ENCODE results near the gene NAT8. TPM values are rescaled to one million over a fixed set of nuclear protein-coding genes. Genes with fewer than 3 reads are reported as not detected.
A peak's percentile ranks its signal among the peaks of the same experiment; 100 is the strongest.
"Not testable (repeated sequence)": the region's sequence is repeated elsewhere in the genome, so short reads cannot be mapped to it uniquely, and the experiment has no call there.

NAT8 gene
- total RNA-seq, 6 experiments from 2014 or later = not detected

GRCh38 chr2:73630662-73631266 is 11.5 kb downstream of the NAT8 start:
- DNase-seq = peak; percentile 7
- not testable (repeated sequence) for H3K4me3 Mint-ChIP-seq; H3K4me1 Mint-ChIP-seq (ENCODE audit: low read depth); H3K27ac Mint-ChIP-seq; H3K27me3 Mint-ChIP-seq (ENCODE audit: insufficient read depth); H3K36me3 Mint-ChIP-seq (ENCODE audit: low read depth); H3K9me3 Mint-ChIP-seq
- peak; percentile 79 for TF ChIP-seq CTCF (IDR thresholded peaks at IDR 0.05)

GRCh38 chr2:73628493-73628892 is 13.7 kb downstream of the NAT8 start:
- not testable (repeated sequence) for H3K4me1 Mint-ChIP-seq (ENCODE audit: low read depth); H3K4me3 Mint-ChIP-seq; H3K9me3 Mint-ChIP-seq; H3K27me3 Mint-ChIP-seq (ENCODE audit: insufficient read depth); DNase-seq; H3K36me3 Mint-ChIP-seq (ENCODE audit: low read depth); H3K27ac Mint-ChIP-seq

GRCh38 chr2:73626237-73626636 is 16.0 kb downstream of the NAT8 start:
- H3K27ac Mint-ChIP-seq; H3K4me3 Mint-ChIP-seq; H3K9me3 Mint-ChIP-seq; H3K4me1 Mint-ChIP-seq (ENCODE audit: low read depth); DNase-seq; H3K36me3 Mint-ChIP-seq (ENCODE audit: low read depth): not testable (repeated sequence)
- H3K27me3 Mint-ChIP-seq (ENCODE audit: insufficient read depth) = peaks cover 10% of the 10 kb centered on the region; the same call in 1 of the 2 replicates

GRCh38 chr2:73624625-73625024 is 17.6 kb downstream of the NAT8 start:
- TF ChIP-seq CTCF (IDR thresholded peaks at IDR 0.05) = peak; percentile 40
- H3K9me3 Mint-ChIP-seq; H3K36me3 Mint-ChIP-seq (ENCODE audit: low read depth); H3K27ac Mint-ChIP-seq; DNase-seq; H3K4me3 Mint-ChIP-seq; H3K4me1 Mint-ChIP-seq (ENCODE audit: low read depth): not testable (repeated sequence)
- peaks cover 10% of the 10 kb centered on the region; the same call in 1 of the 2 replicates for H3K27me3 Mint-ChIP-seq (ENCODE audit: insufficient read depth)

GRCh38 chr2:73624036-73624435 is 18.2 kb downstream of the NAT8 start:
- H3K27ac Mint-ChIP-seq; H3K4me3 Mint-ChIP-seq; H3K9me3 Mint-ChIP-seq; H3K4me1 Mint-ChIP-seq (ENCODE audit: low read depth); H3K36me3 Mint-ChIP-seq (ENCODE audit: low read depth); DNase-seq: not testable (repeated sequence)
- H3K27me3 Mint-ChIP-seq (ENCODE audit: insufficient read depth) = peaks cover 10% of the 10 kb centered on the region; the same call in 1 of the 2 replicates

- not testable (repeated sequence) for H3K36me3 Mint-ChIP-seq (ENCODE audit: low read depth); H3K4me1 Mint-ChIP-seq (ENCODE audit: low read depth); H3K9me3 Mint-ChIP-seq; DNase-seq; H3K4me3 Mint-ChIP-seq; H3K27ac Mint-ChIP-seq
- H3K27me3 Mint-ChIP-seq (ENCODE audit: insufficient read depth) = peaks cover 10% of the 10 kb centered on the region
- TF ChIP-seq CTCF (IDR thresholded peaks at IDR 0.05) = peak; percentile 58
These were observed 22.3 kb downstream of the NAT8 start for GRCh38 chr2:73619925-73620324.

- peaks cover 6% of the 10 kb centered on the region for H3K4me1 Mint-ChIP-seq (ENCODE audit: low read depth)
- peaks cover 3% of the 10 kb centered on the region for H3K27me3 Mint-ChIP-seq (ENCODE audit: insufficient read depth)
- H3K4me3 Mint-ChIP-seq = no peak overlapping the region
- H3K36me3 Mint-ChIP-seq (ENCODE audit: low read depth) = no peaks in the 10 kb centered on the region
- no peaks in the 10 kb centered on the region for H3K9me3 Mint-ChIP-seq
- no peak overlapping the region for H3K27ac Mint-ChIP-seq
- TF ChIP-seq CTCF (IDR thresholded peaks at IDR 0.05) = no peak
- DNase-seq = no peak
These were observed 27.2 kb downstream of the NAT8 start for GRCh38 chr2:73614997-73615396.

All from HFFc6 (cell line).